Fibroblast of lung (primary cell): ENCODE results near the gene GYPC.
"Not testable (repeated sequence)": the region's sequence is repeated elsewhere in the genome, so short reads cannot be mapped to it uniquely, and the experiment has no call there.

Experiments used
- CTCF ChIP-seq, 2 donors: IDR thresholded peaks in 1 of 2; conservative IDR thresholded peaks in 1 of 2; 1 replicate in 1 of 2; 2 replicates in 1 of 2; pipeline ENCODE4 v1.5.1; 2011 to 2012; ENCODE audit warnings: low read length in 2 of 2, control low read depth in 1 of 2, inconsistent platforms in 1 of 2, low read depth in 1 of 2, mild to moderate bottlenecking in 1 of 2
- EZH2 ChIP-seq: IDR thresholded peaks from 2 replicates; pipeline ENCODE4 v1.5.1; 2012; ENCODE audit warnings: low read length, control low read depth, mild to moderate bottlenecking; ENCODE audit errors: missing control alignments

GRCh38 chr2:126717277-126717676 is 61.3 kb downstream of the GYPC start:
- TF ChIP-seq CTCF (conservative IDR thresholded peaks at IDR 0.05 in 1 of 2, IDR thresholded peaks at IDR 0.05 in 1 of 2; ENCODE audit: low read depth in 1 of 2, low read length in 2 of 2); EZH2: not testable (repeated sequence)
